Right lobe of liver (tissue), 6 donors: ENCODE results near the gene POMT2. TPM values are rescaled to one million over a fixed set of nuclear protein-coding genes. Genes with fewer than 3 reads are reported as not detected.

Source experiments
- ATAC-seq, 4 donors: fragments of 200-7000 bp; cut with Tn5 transposase; one replicate each; pipeline ENCODE4 v1.9.1; 2020; ENCODE audit warnings: mild to moderate bottlenecking in 4 of 4, moderate library complexity in 4 of 4
- DNase-seq, 3 donors: peaks; one replicate each; pipeline ENCODE4 v3.0.0-alpha.2; 2020
- H3K27ac ChIP-seq, 3 donors: fragments of 200-600 bp; one replicate each; pipeline ENCODE4 v1.8.0; 2022
- H3K27me3 ChIP-seq, 2 donors: fragments of 200-600 bp; one replicate each; pipeline ENCODE4 v1.8.0; 2022
- H3K36me3 ChIP-seq, 4 donors: fragments of 200-600 bp; sonication (generic) in 1 of 4; one replicate each; pipeline versions ENCODE4 v1.5.1 to v1.8.0; 2017 to 2022; ENCODE audit warnings: control low read depth in 1 of 4
- H3K4me1 ChIP-seq, 4 donors: fragments of 200-600 bp; sonication (generic) in 1 of 4; one replicate each; pipeline versions ENCODE4 v1.5.1 to v1.8.0; 2017 to 2022; ENCODE audit warnings: control low read depth in 1 of 4
- H3K4me3 ChIP-seq, 3 donors: fragments of 200-600 bp; one replicate each; pipeline ENCODE4 v1.8.0; 2022
- H3K9me3 ChIP-seq, 4 donors: fragments of 200-600 bp; sonication (generic) in 1 of 4; one replicate each; pipeline versions ENCODE4 v1.5.1 to v1.8.0; 2017 to 2022; ENCODE audit warnings: control low read depth in 1 of 4
- CTCF ChIP-seq, 4 donors: fragments of 200-600 bp in 3 of 4; fragments of 450-650 bp in 1 of 4; IDR thresholded peaks; one replicate each; pipeline versions ENCODE4 v1.5.1 to v1.8.0; 2016 to 2022; ENCODE audit warnings: antibody characterized with exemption in 4 of 4, mild to moderate bottlenecking in 2 of 4
- POLR2A ChIP-seq: fragments of 450-650 bp; IDR thresholded peaks from one replicate; pipeline ENCODE4 v1.6.1; 2017; ENCODE audit warnings: antibody characterized with exemption, mild to moderate bottlenecking
- WGBS: methylation state at CpG from one replicate; pipeline ENCODE4 v1.1.6; 2018; ENCODE audit warnings: low coverage, low lambda C conversion rate; ENCODE audit not compliant: insufficient coverage; ENCODE audit errors: missing lambda C conversion rate; 5-methylcytosine and 5-hydroxymethylcytosine counted together
- intact Hi-C, 2 donors: fragments of 100-400 bp; cut with DNase I; formaldehyde crosslinking; loops; one replicate each; pipeline versions ENCODE4 v1.11.2 to v1.14.1; 2022
- total RNA-seq, 6 experiments: library from RNA; depleted of rRNA in 2 of 6; stranded (reverse); fragments of >200 nt in 2 of 6; fragmentation: NEBNext Ultra II Directional in 3 of 6; extraction: Animal tissue kit (Norgen Biotek cat#: 25700) in 3 of 6; gene quantifications; one replicate each; pipeline versions ENCODE4 v1.1.0 to v1.2.4, GENCODE V29; 2016 to 2023
- donor health status: DM: no; HTN: yes; CAD: no.
- donor health status: DM: no; HTN: no; CAD: no.
- donor health status: DM: no; HTN: no; CAD: no.
- donor health status: DM: no; HTN: yes; CAD: no.
- donor health status: DM: no; HTN: yes; CAD: no.

Gene POMT2
- total RNA-seq, 6 experiments from 2014 or later, result 5.5 to 15.9 (median 12.9) TPM

- 40% methylated on average over 1 of the region's 4 CpGs for WGBS
- Histone ChIP-seq H3K4me1 (no peaks in the 10 kb centered on the region), H3K36me3 (no peaks in the 10 kb centered on the region), H3K9me3 (no peaks in the 10 kb centered on the region), H3K27ac (no peak overlapping the region), H3K4me3 (no peak overlapping the region), H3K27me3 (no peaks in the 10 kb centered on the region)
- ATAC-seq (no peak), DNase-seq (no peak)
- intact Hi-C loops, result no loop called here
- TF ChIP-seq POLR2A (no peak), CTCF (IDR thresholded peaks at IDR 0.05) (no peak)
Measured at GRCh38 chr14:77238996-77239395, 81.7 kb downstream of the POMT2 start.

- Histone ChIP-seq H3K4me3 (no peak overlapping the region), H3K27me3 (no peaks in the 10 kb centered on the region), H3K4me1 (no peaks in the 10 kb centered on the region), H3K27ac (no peak overlapping the region), H3K36me3 (no peaks in the 10 kb centered on the region), H3K9me3 (no peaks in the 10 kb centered on the region)
- ATAC-seq (no peak), DNase-seq (no peak)
- 20% methylated on average over 1 of the region's 3 CpGs for WGBS
- TF ChIP-seq POLR2A, result no peak
- no peak for TF ChIP-seq CTCF (IDR thresholded peaks at IDR 0.05)
- intact Hi-C loops, result no loop called here
Measured at GRCh38 chr14:77238356-77238755, 82.3 kb downstream of the POMT2 start.

GRCh38 chr14:77236814-77237213 is 83.9 kb downstream of the POMT2 start:
- DNase-seq, result no peak
- WGBS, result 60% methylated on average over 6 of the region's 7 CpGs
- H3K4me3 ChIP-seq, result no peak overlapping the region
- no peak for ATAC-seq
- intact Hi-C loops, result no loop called here
- H3K36me3 ChIP-seq, result no peaks in the 10 kb centered on the region
- no peak overlapping the region for H3K27ac ChIP-seq
- TF ChIP-seq CTCF (IDR thresholded peaks at IDR 0.05) (no peak), POLR2A (no peak)
- H3K9me3 ChIP-seq, result no peaks in the 10 kb centered on the region
- H3K4me1 ChIP-seq, result no peaks in the 10 kb centered on the region
- H3K27me3 ChIP-seq, result no peaks in the 10 kb centered on the region

GRCh38 chr14:77231721-77232120 is 89.0 kb downstream of the POMT2 start:
- intact Hi-C loops, result no loop called here
- no peaks in the 10 kb centered on the region for H3K36me3 ChIP-seq
- no peak overlapping the region for H3K27ac ChIP-seq
- H3K9me3 ChIP-seq, result no peaks in the 10 kb centered on the region
- no peak for DNase-seq
- H3K27me3 ChIP-seq, result no peaks in the 10 kb centered on the region
- H3K4me3 ChIP-seq, result no peak overlapping the region
- H3K4me1 ChIP-seq, result no peaks in the 10 kb centered on the region
- no peak for ATAC-seq
- no peak for TF ChIP-seq POLR2A
- no peak for TF ChIP-seq CTCF (IDR thresholded peaks at IDR 0.05)
- WGBS, result 26% methylated on average over 2 of the region's 3 CpGs

- intact Hi-C loops, result no loop called here
- Histone ChIP-seq H3K4me1 (no peaks in the 10 kb centered on the region), H3K4me3 (no peak overlapping the region), H3K27me3 (no peaks in the 10 kb centered on the region), H3K27ac (no peak overlapping the region), H3K36me3 (no peaks in the 10 kb centered on the region), H3K9me3 (no peaks in the 10 kb centered on the region)
- ATAC-seq (no peak), DNase-seq (no peak)
- WGBS, result 33% methylated on average over 1 of the region's 2 CpGs
- no peak for TF ChIP-seq POLR2A
- TF ChIP-seq CTCF (IDR thresholded peaks at IDR 0.05), result no peak
Measured at GRCh38 chr14:77230914-77231313, 89.8 kb downstream of the POMT2 start.
